Stimulated activated CD8-positive, alpha-beta memory T cell treated with anti-CD3 and anti-CD28 coated beads, Interleukin-15, amount 100 ng/mL, for 1 hour (primary cell): Measurements from ENCODE around the gene CERS1.

Experiments
- DNase-seq: peaks from one replicate; pipeline ENCODE4 v3.0.0-alpha.2; 2020; ENCODE audit warnings: low read depth

CERS1 gene

GRCh38 chr19:18870531-18871172 lies 25.3 kb downstream of the CERS1 start:
- no peak for DNase-seq

- DNase-seq = no peak
Measured at GRCh38 chr19:18869781-18870530, 26.0 kb downstream of the CERS1 start.

GRCh38 chr19:18869023-18869618 lies 26.8 kb downstream of the CERS1 start:
- no peak for DNase-seq

GRCh38 chr19:18868380-18869022 lies 27.5 kb downstream of the CERS1 start:
- no peak for DNase-seq

- no peak for DNase-seq
Measured at GRCh38 chr19:18867751-18868150, 28.2 kb downstream of the CERS1 start.

GRCh38 chr19:18867199-18867598 lies 28.8 kb downstream of the CERS1 start:
- no peak for DNase-seq

- no peak for DNase-seq
Measured at GRCh38 chr19:18866800-18867123, 29.2 kb downstream of the CERS1 start.

- peak; percentile 19 for DNase-seq
Measured at GRCh38 chr19:18865973-18866799, 29.8 kb downstream of the CERS1 start.

GRCh38 chr19:18865106-18865972 lies 30.6 kb downstream of the CERS1 start:
- DNase-seq = no peak

GRCh38 chr19:18863843-18864362 lies 32.1 kb downstream of the CERS1 start:
- no peak for DNase-seq

- no peak for DNase-seq
Measured at GRCh38 chr19:18862976-18863842, 32.7 kb downstream of the CERS1 start.

GRCh38 chr19:18861917-18862316 lies 34.0 kb downstream of the CERS1 start:
- no peak for DNase-seq

GRCh38 chr19:18861235-18861634 lies 34.7 kb downstream of the CERS1 start:
- no peak for DNase-seq

- DNase-seq = no peak
Measured at GRCh38 chr19:18860725-18861124, 35.2 kb downstream of the CERS1 start.

- no peak for DNase-seq
Measured at GRCh38 chr19:18860302-18860700, 35.7 kb downstream of the CERS1 start.

GRCh38 chr19:18859676-18860301 lies 36.2 kb downstream of the CERS1 start:
- DNase-seq = no peak

GRCh38 chr19:18858906-18859646 lies 36.9 kb downstream of the CERS1 start:
- no peak for DNase-seq

- no peak for DNase-seq
Measured at GRCh38 chr19:18857223-18857622, 38.7 kb downstream of the CERS1 start.
